Lower leg skin (tissue), 4 donors: ENCODE measurements around the gene CHID1. TPM values are rescaled to one million over a fixed set of nuclear protein-coding genes. Genes with fewer than 3 reads are reported as not detected.

Experiments
- DNase-seq, 2 donors: peaks; one replicate each; pipeline ENCODE4 v3.0.0-alpha.2; 2019; ENCODE audit warnings: low spot score in 2 of 2
- H3K4me3 ChIP-seq: fragments of 200-600 bp; sonication (generic); 2 replicates; pipeline ENCODE4 v1.5.1; 2017; ENCODE audit warnings: mild to moderate bottlenecking, low read depth; ENCODE audit not compliant: poor library complexity, severe bottlenecking
- POLR2A ChIP-seq, 2 donors: fragments of 450-650 bp; IDR thresholded peaks; one replicate each; pipeline ENCODE4 v1.6.1; 2016 to 2017; ENCODE audit warnings: antibody characterized with exemption in 2 of 2, mild to moderate bottlenecking in 1 of 2, moderate library complexity in 1 of 2
- WGBS, 2 donors: methylation state at CpG; one replicate each; pipeline ENCODE4 v1.1.5; 2018; 5-methylcytosine and 5-hydroxymethylcytosine counted together
- intact Hi-C: fragments of 100-400 bp; cut with DNase I; formaldehyde crosslinking; loops from one replicate; pipeline ENCODE4 v1.15.0; 2023; ENCODE audit warnings: low total_unique reads
- total RNA-seq, 4 donors: library from RNA; depleted of rRNA; stranded (reverse); fragments of >200 nt; gene quantifications; one replicate each; pipeline ENCODE4 v1.1.0, GENCODE V29; 2016
- TF ChIP-seq, protein P1 (sequence below), 3 donors: fragments of 450-650 bp; IDR thresholded peaks; one replicate each; pipeline ENCODE4 v1.5.1; 2016; ENCODE audit warnings: antibody characterized with exemption in 3 of 3, mild to moderate bottlenecking in 3 of 3, moderate library complexity in 2 of 3

CHID1 gene
- total RNA-seq, 4 donors from 2014 or later = 35.5 to 59.4 (median 50.7) TPM

DNA sequence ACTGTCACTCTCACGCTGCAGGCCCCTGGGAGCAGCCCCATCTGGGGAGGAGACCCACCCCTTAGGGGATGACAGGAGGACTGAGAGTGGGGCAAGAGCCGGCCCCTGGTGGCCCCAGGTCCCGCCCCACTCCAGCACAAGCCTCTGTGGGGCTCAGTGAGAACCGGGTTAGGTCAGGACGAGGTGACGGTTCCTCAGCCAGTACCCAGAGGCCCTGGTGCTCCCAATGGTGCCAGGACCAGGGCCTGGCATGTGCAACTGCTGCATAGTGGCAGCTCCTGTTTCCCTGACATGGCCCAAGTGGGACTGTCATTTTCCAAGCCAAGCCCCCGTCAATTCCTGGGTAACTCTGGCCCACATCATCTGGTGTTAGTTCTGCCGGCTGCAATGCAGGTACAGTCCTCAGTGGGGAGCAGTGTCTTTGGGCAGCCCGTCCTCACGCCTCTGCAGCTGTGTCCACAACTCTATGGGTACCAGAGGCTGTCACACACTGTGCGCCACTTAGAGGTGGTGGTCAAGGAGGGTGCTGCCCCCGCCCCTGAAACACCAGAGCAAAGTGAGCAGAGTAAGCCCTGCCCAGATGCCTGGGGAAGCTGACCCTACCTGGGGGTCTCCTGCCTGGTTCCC is 15.9 kb downstream of the CHID1 start:
- WGBS, 2 donors = 90 to 92% methylated on average over 10 to 11 of the region's 12 CpGs
- TF ChIP-seq POLR2A (IDR thresholded peaks at IDR 0.05) = no peak
- TF ChIP-seq, protein P1, sequence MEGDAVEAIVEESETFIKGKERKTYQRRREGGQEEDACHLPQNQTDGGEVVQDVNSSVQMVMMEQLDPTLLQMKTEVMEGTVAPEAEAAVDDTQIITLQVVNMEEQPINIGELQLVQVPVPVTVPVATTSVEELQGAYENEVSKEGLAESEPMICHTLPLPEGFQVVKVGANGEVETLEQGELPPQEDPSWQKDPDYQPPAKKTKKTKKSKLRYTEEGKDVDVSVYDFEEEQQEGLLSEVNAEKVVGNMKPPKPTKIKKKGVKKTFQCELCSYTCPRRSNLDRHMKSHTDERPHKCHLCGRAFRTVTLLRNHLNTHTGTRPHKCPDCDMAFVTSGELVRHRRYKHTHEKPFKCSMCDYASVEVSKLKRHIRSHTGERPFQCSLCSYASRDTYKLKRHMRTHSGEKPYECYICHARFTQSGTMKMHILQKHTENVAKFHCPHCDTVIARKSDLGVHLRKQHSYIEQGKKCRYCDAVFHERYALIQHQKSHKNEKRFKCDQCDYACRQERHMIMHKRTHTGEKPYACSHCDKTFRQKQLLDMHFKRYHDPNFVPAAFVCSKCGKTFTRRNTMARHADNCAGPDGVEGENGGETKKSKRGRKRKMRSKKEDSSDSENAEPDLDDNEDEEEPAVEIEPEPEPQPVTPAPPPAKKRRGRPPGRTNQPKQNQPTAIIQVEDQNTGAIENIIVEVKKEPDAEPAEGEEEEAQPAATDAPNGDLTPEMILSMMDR (IDR thresholded peaks at IDR 0.05) = no peak
- intact Hi-C loops = no loop called here

DNA sequence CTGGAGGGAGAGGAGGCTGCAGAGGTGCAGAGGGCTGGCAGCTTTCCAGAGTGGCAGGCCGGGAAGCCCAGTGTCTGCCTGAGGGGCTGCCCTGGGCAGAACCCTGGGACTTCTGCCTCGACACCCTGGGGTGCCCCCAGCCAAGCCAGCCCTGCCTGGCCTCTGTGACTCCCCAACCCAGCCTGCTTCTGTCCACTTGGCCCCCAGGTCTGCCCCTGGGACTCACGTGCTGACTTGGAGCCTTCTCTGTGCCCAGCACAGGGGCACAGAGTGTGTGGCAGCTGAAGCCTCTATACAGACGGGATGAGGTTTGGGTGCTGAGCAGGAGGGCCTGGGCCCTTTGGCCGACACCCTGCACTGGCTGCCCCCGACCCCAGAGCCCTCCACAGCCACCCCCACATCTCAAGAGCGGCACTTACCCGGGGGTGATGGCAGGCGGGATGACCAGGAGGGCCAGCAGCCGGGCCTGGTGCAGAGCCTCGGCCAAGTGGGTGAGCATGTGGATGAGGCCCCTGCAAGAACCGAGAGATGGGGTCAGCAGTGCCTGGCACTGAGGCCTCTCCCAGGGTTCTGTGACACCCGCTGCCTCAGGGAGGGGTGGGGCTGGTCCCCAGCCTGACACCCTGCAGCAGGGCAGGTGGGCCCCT is 17.5 kb downstream of the CHID1 start:
- no peak overlapping the region for H3K4me3 ChIP-seq
- no peak for DNase-seq
- WGBS, 2 donors = 80 to 88% methylated on average over 10 to 13 of the region's 13 CpGs
- TF ChIP-seq, protein P1 (IDR thresholded peaks at IDR 0.05) = no peak
- no peak for TF ChIP-seq POLR2A (IDR thresholded peaks at IDR 0.05)
- intact Hi-C loops = no loop called here

More for the DNA sequence above, 15.9 kb downstream of the CHID1 start:
- DNase-seq = no peak
- no peak overlapping the region for H3K4me3 ChIP-seq

DNA sequence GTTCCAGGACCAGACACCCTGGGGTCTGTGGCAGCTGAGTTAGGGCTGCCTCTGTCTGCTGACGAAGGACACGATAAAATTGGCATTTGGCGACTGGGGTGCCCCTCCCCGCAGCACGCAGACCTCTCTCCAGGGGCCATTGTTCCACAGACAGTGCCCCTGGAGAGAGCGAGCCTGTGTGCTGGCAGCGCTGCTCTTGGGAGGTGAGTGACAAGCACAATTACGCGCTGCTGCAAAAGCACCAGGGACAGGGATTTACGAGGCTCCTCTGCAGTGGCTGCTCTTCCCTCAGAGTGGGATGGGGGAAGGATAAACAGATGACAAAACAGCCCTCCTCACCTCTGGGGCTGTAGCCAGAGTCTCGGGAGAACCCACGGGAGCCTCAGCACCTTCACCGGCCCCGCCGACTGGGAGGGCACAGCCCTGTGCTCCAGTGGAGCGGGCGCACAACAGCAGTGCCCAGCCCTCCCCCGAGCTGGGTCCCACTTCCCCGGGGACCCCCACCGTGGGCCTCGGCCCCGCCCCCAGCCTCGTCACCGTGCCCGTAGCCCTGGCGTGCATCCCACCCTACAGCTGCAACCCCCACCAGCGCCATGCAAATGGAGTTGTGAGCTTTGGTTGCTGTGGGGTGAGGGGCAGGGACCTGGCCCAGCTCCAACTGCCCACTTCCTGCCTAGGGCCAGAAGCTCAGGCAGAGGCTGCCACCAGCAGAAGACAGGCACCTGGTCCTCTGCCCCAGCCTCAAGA is 19.6 kb downstream of the CHID1 start:
- WGBS, 2 donors = 85 to 86% methylated on average over 11 to 27 of the region's 27 CpGs
- intact Hi-C loops = no loop called here
- DNase-seq = no peak
- H3K4me3 ChIP-seq = no peak overlapping the region
- no peak for TF ChIP-seq POLR2A (IDR thresholded peaks at IDR 0.05)
- TF ChIP-seq, protein P1 (IDR thresholded peaks at IDR 0.05) = no peak

DNA sequence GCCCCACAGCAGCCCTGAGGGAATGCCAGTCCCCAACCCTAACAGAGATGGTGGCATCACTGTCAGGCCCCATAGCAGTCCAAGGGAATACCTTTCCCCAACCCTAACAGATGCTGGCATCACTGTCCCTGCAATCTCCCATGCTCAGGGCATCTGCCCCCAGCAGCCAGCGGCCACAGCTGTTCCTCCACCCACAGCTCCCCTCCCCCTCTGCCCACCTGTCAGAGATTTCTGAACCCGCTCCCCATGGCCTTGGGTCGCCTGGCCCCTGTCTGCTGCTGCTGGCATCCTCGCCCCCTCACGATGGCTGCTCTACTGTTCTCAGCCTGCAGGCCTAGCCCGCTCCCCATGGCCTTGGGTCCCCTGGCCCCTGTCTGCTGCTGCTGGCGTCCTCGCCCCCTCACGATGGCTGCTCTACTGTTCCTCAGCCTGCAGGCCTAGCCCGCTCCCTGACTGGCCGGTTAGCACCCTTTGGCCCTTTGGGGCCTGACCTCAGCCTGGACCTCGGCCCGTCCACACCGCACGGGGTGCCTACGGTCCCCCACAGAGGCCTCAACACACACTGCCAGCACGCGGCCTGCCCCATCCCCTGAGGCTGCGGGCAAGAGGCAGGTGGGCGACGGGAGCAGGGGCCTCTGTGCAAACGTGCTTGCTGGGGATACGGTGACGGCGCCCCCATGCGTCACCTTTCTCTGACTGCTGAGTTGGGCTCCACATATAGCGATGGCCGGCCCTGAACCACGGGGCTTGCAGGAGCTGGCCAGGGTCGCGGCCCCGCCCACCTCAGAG is 20.7 kb downstream of the CHID1 start:
- WGBS, 2 donors = 89 to 94% methylated on average over 32 of the region's 32 CpGs
- H3K4me3 ChIP-seq = no peak overlapping the region
- no peak for DNase-seq
- TF ChIP-seq, protein P1 (IDR thresholded peaks at IDR 0.05) = no peak
- no peak for TF ChIP-seq POLR2A (IDR thresholded peaks at IDR 0.05)
- intact Hi-C loops = no loop called here

DNA sequence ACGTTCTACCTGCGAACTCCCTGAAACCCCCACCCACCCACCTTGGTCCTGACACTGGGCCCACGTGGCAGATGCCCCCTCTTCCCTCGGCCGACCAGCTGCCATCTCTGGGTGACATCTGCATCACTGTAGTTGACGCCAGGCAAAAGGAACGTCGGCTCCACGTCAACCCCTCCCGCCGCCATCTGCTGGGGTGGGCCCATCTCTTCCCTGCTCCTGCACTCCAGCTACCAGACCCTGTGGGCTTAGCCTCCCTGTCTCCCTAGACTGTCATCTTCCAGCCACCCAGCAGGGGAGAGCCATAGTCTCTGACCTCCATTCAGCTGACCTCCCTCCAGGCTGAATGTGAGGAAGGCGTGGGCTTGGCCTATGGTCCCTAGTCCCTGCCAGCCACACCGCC is 21.4 kb downstream of the CHID1 start:
- 86 to 89% methylated on average over 13 of the region's 13 CpGs for WGBS, 2 donors
- DNase-seq = no peak
- no peak overlapping the region for H3K4me3 ChIP-seq

More for the DNA sequence above, 21.4 kb downstream of the CHID1 start:
- intact Hi-C loops = no loop called here
- TF ChIP-seq POLR2A (IDR thresholded peaks at IDR 0.05) = no peak
- TF ChIP-seq, protein P1 (IDR thresholded peaks at IDR 0.05) = no peak
